HG02623 (cell line): ENCODE measurements around the gene ABO.
"Not testable (repeated sequence)": the region's sequence is repeated elsewhere in the genome, so short reads cannot be mapped to it uniquely, and the experiment has no call there.

ENCODE experiments used
- ATAC-seq: cut with Tn5 transposase; IDR thresholded peaks from one replicate; pipeline ENCODE4 v1.9.1; 2021; ENCODE audit warnings: moderate library complexity; ENCODE audit not compliant: unreplicated experiment

The ABO gene

DNA sequence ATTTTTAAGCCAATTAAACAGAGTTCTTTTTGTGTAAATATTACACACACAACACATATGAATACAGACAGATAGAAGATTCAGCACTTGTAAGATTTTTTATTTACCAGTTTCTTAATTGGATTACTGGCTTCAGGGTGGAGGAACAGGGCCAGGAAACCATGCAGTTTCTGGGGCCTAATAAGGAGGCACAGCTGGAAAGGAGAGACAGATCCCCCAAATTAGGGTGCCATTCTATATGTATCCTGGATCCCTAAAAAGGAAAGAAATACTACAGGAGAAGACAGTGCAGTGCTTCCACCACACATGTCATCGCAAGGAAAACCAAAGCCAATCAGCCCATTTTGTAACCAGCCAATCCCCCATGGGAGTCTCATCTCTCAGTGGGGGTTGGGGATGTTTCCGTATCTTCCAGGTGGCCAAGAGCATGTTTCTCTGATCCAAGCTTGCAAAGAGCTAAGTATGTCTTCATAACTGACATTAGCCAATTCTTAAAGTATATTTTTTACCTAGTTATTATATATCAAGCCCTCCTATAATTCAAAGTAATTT lies 15.8 kb upstream of the ABO start:
- ATAC-seq: no peak

DNA sequence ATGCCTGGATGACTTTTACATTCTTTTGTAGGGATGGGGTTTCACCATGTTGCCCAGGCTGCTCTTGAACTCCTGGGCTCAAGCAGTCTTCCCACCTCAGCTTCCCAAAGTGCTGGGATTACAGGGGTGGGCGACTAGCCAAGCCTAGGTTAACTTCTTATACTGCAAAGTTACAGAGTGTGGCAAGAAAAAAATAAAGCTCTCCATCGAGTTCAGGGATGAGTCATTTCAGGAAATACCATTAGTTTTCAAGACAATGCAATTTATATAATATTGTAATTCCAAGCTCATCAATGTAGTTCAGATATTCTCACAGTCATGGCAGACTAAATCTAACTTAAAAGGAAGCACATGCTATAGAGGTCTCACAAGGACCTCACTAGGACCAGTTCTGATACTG lies 11.5 kb upstream of the ABO start:
- ATAC-seq: no peak

DNA sequence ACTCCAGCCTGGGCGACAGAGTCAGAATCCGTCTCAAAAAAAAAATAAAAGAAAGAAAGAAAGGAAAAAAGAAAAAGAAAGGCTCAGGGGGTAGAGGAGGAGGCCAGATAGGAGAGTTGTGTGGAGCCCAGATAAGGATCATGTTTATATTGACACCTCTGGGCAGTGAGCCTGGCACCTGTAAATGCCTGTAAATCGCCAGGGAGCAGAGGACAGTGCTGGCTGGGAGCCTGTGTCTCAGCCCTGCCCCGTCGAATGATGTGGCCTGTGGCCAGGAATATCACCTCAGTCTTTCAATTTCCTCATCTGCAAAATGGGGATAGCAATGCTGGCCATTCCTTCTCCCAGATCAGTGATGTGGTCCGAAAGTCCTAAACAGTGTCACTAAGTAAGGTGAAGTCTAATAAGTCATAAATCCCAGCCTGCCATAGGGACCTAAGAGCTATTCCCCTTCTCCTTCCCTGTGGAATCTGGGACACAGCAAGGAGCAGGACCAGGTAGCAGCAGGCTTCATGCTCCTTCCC lies 10.3 kb upstream of the ABO start:
- no peak for ATAC-seq

DNA sequence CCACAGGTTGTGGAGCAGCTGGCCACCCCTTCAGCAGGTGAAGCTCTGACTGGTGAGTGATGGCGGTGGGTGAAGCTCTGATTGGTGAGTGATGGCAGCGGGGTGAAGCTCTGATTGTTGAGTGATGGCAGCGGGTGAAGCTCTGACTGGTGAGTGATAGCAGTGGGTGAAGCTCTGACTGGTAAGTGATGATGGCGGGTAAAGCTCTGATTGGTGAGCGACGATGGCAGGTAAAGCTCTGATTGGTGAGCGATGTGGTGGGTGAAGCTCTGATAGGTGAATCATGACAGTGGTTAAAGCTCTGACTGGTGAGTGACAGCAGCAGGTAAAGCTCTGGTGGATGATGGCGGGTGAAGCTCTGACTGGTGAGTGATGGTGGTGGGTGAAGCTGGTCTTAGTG lies 9.4 kb upstream of the ABO start:
- ATAC-seq: no peak

DNA sequence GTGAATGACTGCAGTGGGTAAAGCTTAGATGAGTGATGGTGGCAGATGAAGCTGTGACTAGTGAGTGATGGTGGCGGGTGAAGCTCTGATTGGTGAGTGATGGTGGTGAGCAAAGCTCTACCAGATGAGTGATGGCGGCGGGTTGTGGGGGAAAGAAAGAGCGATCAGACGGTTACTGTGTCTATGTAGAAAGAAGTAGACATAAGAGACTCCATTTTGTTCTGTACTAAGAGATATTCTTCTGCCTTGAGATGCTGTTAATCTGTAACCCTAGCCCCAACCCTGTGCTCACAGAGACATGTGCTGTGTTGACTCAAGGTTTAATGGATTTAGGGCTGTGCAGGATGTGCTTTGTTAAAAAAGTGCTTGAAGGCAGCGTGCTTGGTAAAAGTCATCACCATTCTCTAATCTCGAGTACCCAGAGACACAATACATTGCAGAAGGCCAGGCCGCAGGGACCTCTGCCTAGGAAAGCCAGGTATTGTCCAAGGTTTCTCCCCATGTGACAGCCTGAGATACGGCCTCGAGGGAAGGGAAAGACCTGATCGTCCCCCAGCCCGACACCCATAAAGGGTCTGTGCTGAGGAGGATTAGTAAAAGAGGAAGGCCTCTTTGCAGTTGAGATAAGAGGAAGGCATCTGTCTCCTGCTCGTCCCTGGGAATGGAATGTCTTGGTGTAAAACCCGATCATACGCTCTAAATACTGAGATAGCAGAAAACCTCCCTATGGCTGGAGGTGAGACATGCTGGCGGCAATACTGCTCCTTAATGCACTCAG lies 8.4 kb upstream of the ABO start:
- ATAC-seq: not testable (repeated sequence)

DNA sequence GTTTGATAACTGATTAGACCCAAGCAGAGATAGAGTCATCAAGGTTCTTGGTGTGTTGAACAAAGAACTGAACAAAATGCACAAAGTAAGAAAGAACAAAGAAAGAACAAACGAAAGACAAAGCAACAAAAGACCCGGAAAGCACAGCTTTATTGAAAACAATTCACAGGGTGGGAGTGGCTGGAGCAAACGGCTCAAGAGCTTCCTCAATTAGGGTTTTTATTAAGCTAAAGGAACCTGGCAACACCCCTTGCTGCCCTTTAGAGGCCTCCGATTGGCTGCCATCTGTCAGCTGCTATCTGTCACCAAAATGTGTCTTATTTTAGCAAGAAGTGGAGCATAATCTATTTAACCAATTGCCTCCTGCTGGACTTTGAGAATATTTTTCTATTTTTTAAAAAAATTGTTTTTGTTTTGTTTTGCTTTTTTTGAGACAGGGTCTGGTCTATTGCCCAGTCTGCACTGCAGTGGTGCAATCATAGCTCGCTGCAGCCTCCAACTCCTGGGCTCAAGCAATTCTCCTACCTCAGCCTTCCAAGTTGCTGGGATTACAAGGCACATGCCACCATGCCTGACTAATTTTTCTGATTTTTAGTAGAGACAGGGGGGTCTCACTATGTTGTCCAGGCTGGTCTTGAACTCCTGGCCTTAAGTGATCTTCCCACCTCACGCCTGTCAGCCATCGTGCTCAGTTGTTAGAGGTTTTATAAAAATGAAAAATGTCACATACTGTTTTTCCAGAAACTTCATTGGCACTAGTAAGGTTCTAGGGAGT lies 7.7 kb upstream of the ABO start:
- no peak for ATAC-seq

DNA sequence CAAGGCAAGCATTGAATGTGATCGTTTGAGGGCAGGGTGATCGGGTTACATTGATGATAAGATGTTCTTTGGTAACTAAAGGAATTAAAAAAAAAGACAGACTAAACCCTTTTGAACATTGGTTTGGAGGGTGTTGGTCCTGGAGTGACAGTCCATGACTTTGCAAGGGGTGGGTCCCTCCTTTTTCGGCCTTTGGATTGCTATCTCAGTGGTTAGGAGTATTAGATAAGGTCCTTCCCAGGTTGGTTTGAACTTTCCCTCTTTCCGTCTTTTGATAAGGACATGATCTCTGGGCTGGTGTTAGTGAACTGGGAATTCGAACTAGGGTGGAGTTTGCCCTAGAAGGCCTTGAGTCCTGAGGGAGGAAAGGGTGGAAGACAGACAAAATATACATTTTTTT lies 5.4 kb upstream of the ABO start:
- ATAC-seq: no peak

DNA sequence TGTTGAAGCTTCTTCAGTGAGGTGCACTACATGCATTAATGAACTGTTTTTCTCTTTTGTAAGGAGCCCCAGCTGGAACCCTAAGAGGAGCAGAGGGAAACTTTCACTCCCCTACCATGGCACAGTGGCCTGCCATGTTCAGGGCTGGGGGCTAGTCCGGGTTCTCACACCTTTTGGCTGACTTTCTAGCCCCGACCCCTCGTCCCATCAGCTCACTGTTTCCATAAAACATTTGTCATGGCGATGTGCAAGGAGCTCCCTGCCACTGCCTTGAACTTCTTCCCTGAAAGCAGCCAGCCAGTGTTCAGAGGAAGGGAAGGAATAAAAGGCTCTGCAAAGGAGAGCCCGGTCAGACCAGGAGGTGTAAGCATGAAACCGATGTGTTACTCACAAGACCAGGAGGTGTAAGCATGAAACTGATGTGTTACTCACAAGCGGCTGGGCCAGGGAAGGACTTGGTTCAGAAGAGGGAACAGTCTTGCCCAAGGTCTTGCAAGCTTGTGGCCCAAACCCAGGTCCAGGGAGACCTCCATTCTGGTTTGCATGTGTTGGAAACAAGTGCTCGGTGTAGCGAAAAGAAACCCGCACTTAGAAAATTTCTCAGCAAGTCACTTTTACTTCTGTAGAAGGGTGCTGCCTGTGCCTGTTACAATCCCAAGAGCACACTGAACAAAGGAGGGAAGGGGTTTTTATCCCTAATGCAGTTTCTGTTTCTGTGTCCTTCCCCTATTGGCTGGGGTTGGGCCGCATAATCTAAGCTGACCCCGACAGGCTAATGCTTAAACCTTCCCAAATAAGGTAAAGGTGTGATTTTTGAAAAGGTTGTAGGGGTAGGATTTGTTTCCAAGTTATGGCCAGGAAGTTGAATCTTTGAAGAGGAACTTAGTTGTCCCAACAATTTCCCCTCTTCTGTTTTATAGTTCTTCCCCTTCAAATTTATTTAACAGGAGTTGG lies 3.4 kb upstream of the ABO start:
- no peak for ATAC-seq

DNA sequence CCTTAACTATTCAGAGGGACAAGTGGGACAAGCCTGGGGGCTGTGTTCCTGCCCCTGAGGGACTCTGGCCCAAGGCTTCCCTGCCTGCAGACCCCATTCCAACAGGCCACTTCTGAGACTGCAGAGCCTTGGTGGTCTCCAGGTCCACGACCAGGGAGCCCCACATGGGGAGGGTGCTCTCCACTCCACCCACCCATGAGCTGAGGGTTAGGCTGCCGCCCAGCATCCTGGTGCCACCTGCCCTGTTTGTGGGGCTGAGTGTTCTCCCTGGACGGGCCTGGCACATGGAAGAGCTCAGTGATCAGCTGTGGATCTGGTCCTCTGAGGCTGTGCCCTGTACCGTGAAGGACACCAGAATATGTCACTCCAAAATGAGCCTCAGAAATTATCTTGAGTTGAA lies 2.5 kb upstream of the ABO start:
- no peak for ATAC-seq

DNA sequence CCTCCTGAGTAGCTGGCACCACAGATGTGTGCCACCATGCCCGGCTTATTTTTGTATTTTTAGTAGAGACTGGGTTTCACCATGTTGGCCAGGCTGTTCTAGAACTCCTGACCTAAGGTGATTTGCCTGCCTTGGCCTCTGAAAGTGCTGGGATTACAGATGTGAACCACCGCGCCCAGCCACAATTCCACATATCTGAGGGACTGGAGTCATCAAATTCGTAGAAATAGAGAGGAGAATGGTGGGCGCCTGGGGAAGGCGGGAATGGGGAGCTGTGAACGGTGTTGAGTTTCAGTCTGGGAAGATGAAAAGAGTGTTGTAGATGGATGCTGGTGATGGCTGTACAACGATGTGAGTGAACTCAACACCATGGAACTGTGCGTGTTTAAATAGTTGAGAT lies 1.9 kb upstream of the ABO start:
- ATAC-seq: no peak

DNA sequence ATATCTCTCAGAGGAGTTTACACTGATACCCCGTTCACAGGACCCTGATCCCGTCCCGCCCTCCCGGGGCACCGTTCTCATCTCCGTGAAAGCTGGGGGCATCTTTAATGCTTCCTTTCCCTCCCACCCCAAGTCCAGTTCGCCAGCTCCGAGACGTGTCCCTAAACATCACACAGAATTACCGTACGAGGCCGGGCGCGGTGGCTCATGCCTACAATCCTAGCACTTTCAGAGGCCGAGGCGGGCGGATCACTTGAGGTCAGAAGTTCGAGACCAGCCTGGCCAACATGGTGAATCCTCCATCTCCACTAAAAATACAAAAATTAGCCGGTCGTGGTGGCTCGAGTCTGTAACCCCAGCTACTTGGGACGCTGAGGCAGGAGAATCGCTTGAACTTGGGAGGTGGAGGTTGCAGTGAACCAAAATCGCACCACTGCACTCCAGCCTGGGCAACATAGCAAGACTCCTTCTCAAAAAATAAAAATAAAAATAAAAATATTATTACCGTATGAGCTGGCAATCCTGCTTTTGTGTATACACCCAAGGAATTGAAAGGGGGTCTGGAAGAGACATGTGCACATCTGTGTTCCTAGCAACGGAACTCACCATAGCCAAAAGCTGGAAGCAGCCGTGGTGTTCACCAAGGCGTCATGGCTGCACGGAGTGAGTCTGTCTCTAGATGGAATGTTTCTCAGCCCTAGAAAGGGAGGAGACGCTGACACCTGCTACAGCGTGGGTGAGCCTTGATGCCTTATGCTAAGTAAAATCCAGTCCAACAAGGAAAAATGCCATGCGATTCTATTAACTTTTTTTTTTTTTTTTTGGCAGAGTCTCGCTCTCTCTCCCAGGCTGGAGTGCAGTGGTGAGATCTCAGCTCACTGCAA lies 1.2 kb upstream of the ABO start:
- no peak for ATAC-seq

DNA sequence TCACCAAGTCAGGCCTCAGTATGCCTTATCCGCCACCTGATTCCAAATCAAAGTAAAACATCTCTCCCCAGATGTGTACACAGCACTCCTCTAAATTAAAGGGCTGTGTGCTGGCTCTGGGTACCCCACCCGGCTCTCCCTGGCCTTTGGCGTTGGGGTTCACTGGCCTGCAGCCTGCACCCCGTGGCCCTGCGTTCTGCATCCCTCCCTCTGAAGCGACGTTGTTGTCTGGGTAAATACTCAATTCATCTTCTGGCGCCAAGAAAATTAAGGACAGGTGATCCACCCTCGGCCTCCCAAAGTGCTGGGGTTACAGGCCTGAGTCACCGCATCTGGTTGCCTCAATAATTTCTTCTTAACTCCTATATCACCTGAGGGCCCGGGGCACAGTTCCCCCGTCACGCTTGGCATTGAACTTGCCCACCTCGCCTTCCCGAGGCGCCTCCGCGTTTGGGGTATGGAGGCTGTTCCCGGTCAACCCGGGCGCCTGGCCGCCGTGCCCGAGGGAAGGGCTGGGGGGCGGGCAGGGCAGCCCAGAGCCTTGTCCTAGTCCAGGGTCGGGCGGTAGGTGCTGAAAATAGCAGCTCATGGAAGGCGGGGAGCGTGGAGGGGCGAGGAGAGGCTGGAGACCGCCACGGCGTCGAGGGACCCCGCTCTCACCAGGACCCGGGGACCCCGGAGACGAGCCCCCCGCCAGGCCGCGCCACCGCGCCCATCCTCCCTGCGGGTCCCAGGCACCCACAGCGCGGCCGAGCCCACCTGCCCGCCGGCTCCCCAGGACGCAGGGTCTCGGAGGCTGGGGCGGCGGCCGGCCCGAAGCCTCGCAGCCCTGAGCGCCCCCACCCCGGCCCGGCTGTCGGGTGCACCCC lies 531 bp downstream of the ABO start:
- no peak for ATAC-seq

DNA sequence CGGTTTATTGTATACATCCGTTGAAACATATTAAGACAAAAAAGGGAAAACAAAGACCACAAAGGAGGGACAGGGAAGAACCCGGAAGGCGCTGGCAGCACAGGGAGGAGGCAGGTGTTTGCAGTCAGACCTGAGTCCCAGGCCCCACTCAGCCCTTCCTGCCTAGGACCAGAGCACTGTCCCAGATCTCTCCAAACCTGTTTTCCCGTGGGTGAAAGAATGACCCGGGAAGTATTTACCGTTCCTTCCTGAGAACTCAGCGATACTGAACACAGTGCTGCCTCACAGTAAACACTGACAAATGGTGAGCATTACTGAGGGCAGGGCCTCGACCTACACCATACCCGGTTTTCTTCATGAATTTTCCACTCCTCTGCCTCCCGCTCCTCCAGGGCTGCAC lies 1.2 kb downstream of the ABO start:
- ATAC-seq: no peak

DNA sequence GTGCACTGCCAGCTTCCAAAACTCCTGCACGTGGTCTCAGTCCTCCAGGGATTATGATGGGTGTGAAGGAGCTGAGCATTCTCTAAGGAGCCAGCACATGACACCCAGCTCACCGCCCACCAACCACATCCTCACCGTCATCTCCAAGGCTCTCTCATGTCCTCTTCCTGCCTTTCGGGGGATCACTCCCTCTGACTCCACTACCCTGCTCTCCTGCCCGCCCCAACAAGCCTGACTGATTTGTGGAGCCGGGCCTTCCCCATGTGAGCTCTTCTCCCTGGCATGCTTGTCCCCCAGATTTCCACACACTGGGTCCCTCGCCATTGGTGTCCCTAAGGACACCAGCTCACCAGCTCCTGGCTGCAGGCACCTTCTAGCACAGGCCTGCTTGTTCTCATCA lies 1.9 kb downstream of the ABO start:
- no peak for ATAC-seq

DNA sequence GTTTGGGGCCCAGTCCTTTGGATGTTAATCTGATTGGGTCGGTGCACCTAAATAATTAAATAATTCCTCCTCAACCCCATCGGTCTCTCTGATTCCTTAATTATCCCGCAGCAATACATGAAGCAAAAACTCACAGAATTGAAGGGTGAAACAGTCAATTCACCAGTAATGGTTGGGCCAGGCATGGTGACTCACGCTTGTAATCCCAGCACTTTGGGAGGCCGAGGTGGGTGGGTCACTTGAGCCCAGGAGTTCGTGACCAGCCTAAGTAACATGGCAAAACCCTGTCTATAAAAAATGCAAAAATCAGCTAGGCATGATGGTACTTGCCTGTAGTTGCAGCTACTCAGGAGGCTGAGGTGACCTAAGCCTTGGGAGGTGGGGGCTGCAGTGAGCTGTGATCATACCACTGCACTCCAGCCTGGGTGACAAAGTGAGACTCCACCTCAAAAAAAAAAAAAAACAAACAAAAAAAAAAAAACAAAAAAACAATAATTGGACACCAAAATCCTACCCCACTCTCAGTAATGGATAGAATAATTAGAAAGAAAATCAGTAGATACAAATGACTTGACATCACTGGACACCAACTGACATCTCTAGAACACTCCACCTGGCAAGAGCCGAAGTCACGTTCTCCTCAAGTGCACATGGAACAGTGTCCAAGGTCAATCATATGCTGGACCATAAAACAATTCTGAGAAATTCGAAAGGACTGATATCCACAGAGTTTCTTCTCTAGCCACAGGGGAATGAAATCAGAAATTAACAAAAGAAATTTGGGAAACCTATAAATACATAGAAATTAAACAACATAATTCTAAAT lies 5.3 kb downstream of the ABO start:
- ATAC-seq: no peak

DNA sequence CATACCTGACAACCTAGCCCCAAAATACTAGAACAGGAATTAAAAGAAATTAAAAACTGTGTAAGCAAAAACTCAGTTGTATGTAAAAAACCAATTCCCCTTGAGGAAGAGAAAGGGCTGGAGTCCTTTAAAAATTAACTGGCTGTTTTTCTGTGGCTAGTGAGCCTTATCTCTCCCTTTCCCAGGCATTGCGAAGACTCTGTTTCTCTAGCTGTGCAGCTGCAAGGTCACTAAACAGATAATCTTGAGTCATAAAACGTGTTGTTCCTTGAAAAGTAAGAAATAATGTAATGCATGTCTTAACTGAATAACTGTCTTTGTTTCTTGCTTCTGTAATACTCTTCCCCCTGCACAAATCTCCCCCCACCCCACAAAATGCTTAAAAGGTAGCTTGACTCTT lies 5.9 kb downstream of the ABO start:
- not testable (repeated sequence) for ATAC-seq

DNA sequence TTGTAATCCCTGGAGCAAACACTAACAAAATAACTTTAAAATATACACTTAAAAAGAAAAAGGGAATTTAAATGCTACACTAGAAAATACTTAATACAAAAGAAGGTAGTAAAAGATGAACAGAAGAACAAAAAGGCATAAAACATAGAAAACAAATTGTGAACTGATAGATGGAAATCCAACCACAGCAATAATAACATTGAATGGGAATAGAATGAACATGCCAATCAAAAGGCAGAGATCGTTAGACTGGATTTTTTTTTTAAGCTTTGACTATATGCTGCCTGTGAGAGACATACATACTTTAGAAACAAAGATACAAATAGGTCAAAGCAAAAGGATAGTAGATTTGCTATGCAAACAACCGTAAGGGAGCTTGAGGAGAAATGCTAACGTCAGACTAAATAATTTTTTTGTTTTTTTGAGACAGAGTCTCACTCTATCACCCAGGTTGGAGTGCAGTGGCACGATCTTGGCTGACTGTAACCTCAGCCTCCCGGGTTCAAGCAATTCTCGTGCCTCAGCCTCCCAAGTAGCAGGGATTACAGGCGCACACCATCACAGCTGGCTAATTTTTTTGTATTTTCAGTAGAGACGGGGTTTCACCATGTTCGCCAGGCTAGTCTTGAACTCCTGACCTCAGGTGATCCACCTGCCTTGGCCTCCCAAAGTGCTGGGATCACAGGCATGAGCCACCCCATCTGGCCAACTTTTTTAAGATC lies 6.5 kb downstream of the ABO start:
- no peak for ATAC-seq
